ENCODE results near the gene HAUS2.

- TF ChIP-seq CTCF (IDR thresholded peaks at IDR 0.05) = no peak
- TF ChIP-seq EP300 (IDR thresholded peaks at IDR 0.05) = no peak
Measured at GRCh38 chr15:42547918-42548248, 755 bp upstream of the HAUS2 start.

Data from suprapubic skin (tissue), 3 donors.